A549 treated with Hydrocortisone at 1 μM for 4 hours (cell line): ENCODE measurements around the gene ANKZF1. TPM values are rescaled to one million over a fixed set of nuclear protein-coding genes. Genes with fewer than 3 reads are reported as not detected.

ENCODE experiments used
- total RNA-seq: library from RNA; stranded (reverse); fragments of 200-300 nt; extraction: Qiagen RNA extraction; gene quantifications from 5 replicates; pipeline ENCODE4 v1.2.3, GENCODE V29; 2022

ANKZF1 gene, protein sequence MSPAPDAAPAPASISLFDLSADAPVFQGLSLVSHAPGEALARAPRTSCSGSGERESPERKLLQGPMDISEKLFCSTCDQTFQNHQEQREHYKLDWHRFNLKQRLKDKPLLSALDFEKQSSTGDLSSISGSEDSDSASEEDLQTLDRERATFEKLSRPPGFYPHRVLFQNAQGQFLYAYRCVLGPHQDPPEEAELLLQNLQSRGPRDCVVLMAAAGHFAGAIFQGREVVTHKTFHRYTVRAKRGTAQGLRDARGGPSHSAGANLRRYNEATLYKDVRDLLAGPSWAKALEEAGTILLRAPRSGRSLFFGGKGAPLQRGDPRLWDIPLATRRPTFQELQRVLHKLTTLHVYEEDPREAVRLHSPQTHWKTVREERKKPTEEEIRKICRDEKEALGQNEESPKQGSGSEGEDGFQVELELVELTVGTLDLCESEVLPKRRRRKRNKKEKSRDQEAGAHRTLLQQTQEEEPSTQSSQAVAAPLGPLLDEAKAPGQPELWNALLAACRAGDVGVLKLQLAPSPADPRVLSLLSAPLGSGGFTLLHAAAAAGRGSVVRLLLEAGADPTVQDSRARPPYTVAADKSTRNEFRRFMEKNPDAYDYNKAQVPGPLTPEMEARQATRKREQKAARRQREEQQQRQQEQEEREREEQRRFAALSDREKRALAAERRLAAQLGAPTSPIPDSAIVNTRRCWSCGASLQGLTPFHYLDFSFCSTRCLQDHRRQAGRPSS
- 12.0 to 17.8 TPM (median 16.4 TPM) in 5 replicates for total RNA-seq

DNA sequence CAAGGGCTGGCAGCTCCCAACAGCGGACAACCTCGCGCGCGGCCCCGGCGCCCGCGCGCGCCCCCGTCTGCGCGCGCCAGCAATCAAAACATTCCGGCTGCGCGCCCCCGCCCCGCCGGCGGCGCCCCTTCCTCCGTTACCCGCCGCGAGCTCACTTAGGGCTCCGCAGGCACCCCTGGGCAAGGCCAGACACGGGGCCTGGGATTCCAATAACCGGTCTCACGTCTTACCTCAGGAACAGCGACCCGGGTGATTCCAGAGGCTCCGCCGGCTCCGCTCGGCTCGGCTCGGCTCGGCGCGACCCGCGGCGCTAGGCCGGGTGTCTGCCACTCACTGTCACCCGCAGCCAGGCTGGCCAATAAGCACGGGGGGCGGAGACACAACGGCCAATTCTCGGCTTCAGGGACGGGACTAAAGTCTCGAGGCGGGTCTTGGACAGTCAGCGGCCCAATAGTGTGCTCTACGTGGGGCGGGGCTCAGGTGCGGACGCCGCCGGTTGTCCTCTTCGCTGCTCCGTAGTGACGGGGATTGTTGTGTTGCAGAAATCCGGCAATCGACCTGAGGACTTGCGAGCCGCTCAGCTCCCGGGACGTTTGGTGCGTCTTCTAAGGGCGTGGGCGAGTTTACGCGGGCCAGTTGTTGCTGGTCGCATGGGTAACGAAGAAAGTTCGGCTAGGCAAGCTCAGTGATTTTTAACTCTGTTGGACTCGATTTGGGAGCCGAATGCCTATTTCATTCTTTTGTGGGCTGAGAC, at the start of gene ANKZF1, which contains the start of gene ATG9A:
TSS of gene ANKZF1 (plus strand) at position 502 of the 754 bp plus-strand sequence. CDS start 452 bp downstream, outside the sequence.
TSS of gene ATG9A (minus strand) at position 332 of the 754 bp plus-strand sequence. CDS start 1,612 bp downstream, outside the sequence.

DNA sequence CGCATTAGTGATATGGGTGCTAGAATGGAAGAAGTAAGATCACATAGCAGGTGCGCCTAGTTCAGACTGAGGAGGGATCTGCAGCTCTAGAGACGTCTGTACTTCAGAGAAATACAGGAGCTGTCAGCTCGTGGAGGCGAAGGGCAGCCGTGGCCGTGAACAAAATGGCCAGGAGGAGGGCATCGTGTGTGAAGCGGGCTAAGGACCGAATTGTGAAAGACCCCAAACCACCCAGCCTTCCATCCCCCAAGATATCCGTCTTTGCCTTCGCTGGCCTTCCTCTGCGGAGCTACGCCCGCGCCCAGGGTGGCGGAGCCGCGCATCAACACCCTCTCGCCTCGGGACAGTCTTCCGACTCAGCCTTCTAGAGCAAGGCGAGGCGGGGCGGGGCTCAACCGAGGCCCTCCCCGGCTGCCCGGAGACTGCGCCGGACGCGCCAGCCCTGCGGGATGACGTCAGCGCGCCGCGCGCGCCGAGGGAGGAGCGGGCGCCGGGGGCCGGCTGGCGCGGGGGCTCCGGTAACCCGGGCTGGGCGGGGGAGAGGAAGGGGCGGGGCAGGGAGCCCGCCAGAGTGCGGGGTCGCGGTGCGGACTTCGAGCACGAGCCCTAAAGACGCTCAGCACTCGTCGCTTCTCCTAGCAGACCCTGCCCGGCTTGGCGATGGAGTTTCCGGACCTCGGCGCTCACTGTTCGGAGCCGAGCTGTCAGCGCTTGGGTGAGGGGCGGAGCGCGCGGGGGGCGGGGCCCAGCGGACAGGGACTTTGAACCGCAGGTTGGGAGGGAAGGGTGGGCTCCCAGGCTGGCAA, 23.1 kb upstream of the ANKZF1 start, which contains the start of gene ZFAND2B:
TSS of gene ZFAND2B (plus strand) at position 455 of the 806 bp plus-strand sequence. CDS start at position 661, 206 bp downstream.

GRCh38 chr2:219218732-219219701, 10.6 kb upstream of the ANKZF1 start, which contains the start of gene ABCB6:
Gene ABCB6, minus strand, starts transcription at chr2:219218958. Its CDS starts 285 bp downstream, at chr2:219218673.

DNA sequence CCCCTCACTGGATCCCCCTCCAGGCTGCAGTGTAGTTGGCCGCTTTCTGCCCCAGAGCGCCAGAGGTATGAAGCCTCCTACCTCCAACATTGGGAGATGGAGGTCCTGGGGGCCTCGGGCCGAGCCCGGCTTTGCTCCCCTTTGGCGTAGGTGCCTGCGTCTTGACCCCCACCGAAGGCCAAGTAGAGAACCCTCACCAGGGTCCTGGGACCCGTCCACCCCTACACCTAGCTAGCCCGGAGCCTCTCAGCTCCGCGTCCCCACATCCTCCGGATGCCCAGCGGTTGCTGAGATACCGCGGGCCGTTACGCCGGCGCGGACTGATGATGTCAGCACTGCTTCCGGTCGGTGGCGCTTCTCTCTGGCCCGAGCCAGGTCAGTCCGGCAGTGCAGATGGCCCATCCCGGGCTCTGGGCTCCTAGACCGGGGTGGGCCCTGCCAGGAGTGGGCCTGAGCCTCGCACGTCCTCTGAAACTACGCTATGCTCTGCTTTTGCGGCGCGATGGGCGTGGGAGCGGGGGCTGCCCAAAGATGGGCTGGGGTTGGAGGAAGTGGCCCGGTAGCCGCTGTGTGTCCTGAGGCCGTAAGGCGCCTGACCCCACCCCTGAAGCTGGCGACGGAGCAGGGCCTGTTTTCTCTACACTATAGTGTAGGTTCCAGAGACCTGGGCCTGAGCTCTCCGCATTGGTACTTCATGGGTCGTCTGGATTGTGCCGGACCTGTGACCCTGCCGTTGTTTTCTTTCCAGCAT, 15.7 kb downstream of the ANKZF1 start, which contains the start of the genes GLB1L and STK16:
TSS of gene GLB1L (minus strand) at position 297 of the 751 bp plus-strand sequence. CDS start 1,871 bp downstream, outside the sequence.
TSS of gene STK16 (plus strand) at position 332 of the 751 bp plus-strand sequence. CDS start 521 bp downstream, outside the sequence.

GRCh38 chr2:219252900-219253752, 23.5 kb downstream of the ANKZF1 start, which contains the start of gene TUBA4B:
Gene TUBA4B, plus strand, starts transcription at chr2:219253243. Its CDS starts 165 bp downstream, at chr2:219253408.

GRCh38 chr2:219253753-219254589, 24.4 kb downstream of the ANKZF1 start, which contains the start of gene TUBA4A:
Gene TUBA4A, minus strand, starts transcription at chr2:219253918. Its CDS starts 60 bp downstream, at chr2:219253858.

DNA sequence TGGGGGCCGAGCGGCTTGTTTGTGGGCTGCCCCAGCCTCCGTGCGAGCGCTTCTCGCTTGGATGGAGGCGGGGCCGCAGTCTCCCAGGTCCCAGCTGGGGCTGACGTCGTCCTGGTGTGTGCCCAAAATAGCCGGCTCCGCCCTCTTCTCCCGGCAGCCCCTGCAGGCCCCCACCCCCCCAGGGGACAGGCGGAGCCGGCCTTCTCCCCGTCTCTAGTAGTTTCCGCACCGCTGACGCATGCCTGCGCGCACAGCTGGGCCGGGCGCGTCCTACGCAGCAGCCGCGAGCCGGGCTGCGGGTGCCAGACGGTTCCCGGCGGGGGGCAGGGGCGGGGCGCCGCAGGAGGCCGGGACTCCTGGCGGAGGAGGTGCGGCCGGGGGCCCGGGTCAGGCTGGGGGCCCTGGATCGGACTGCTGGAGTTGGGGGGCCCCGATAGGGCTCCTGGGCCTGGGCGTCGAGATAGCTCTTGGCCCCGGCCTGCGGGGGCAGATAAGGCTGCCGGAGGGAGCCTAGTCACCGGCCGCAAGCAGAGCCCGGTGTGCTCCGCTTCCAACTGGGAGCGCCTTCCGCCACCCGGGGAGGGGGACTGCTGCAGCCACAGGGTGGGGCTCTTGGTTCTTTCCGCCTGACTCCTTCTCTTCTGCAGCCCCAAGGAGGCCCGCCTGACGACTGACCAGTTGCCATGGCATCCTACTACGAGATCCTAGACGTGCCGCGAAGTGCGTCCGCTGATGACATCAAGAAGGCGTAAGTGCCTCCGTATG, 49.7 kb downstream of the ANKZF1 start, which contains the start of gene DNAJB2:
TSS of gene DNAJB2 (plus strand) at position 216 of the 765 bp plus-strand sequence. CDS start at position 684, 468 bp downstream.

Other genes starting within 250 kb of the ANKZF1 start
- not detected in 5 replicates for gene FEV, start 244.6 kb upstream of the ANKZF1 start, total RNA-seq
- gene CRYBA2, start 236.4 kb upstream of the ANKZF1 start, total RNA-seq = not detected in 5 replicates
- 0.07 to 0.29 TPM (median 0.20 TPM) in 5 replicates for gene CFAP65, start 188.3 kb upstream of the ANKZF1 start, total RNA-seq
- gene IHH, start 168.9 kb upstream of the ANKZF1 start, total RNA-seq = 0.41 to 0.82 TPM (median 0.59 TPM) in 5 replicates
- gene NHEJ1, start 69.0 kb upstream of the ANKZF1 start, total RNA-seq = 15.3 to 21.1 TPM (median 16.6 TPM) in 5 replicates
- gene SLC23A3, start 59.8 kb upstream of the ANKZF1 start, total RNA-seq = 0.29 to 0.82 TPM (median 0.65 TPM) in 5 replicates
- gene CNPPD1, start 52.9 kb upstream of the ANKZF1 start, total RNA-seq = 42.9 to 47.2 TPM (median 45.1 TPM) in 5 replicates
- gene RETREG2, start 51.5 kb upstream of the ANKZF1 start, total RNA-seq = 69.9 to 85.9 TPM (median 81.8 TPM) in 5 replicates
- 17.3 to 21.3 TPM (median 20.1 TPM) in 5 replicates for gene ZFAND2B, start 23.0 kb upstream of the ANKZF1 start, total RNA-seq
- 21.9 to 29.4 TPM (median 27.3 TPM) in 5 replicates for gene ABCB6, start 10.8 kb upstream of the ANKZF1 start, total RNA-seq
- gene ATG9A, start 170 bp upstream of the ANKZF1 start, total RNA-seq = 37.7 to 55.7 TPM (median 44.1 TPM) in 5 replicates
- gene GLB1L, start 15.6 kb downstream of the ANKZF1 start, total RNA-seq = 6.2 to 7.6 TPM (median 6.9 TPM) in 5 replicates
- gene STK16, start 15.7 kb downstream of the ANKZF1 start, total RNA-seq = 28.8 to 33.9 TPM (median 29.3 TPM) in 5 replicates
- gene TUBA4B, start 23.4 kb downstream of the ANKZF1 start, total RNA-seq = 0.15 to 0.33 TPM (median 0.20 TPM) in 5 replicates
- gene TUBA4A, start 24.1 kb downstream of the ANKZF1 start, total RNA-seq = 251 to 336 TPM (median 266 TPM) in 5 replicates
- gene DNAJB2, start 49.6 kb downstream of the ANKZF1 start, total RNA-seq = 34.1 to 40.5 TPM (median 37.7 TPM) in 5 replicates
- 1.0 to 1.5 TPM (median 1.2 TPM) in 5 replicates for gene PTPRN, start 79.6 kb downstream of the ANKZF1 start, total RNA-seq
- not detected in 5 replicates for gene RESP18, start 102.9 kb downstream of the ANKZF1 start, total RNA-seq
- 58.3 to 67.2 TPM (median 62.6 TPM) in 5 replicates for gene DNPEP, start 158.1 kb downstream of the ANKZF1 start, total RNA-seq
- 0.23 to 0.93 TPM (median 0.51 TPM) in 5 replicates for gene DES, start 188.6 kb downstream of the ANKZF1 start, total RNA-seq
- 6.5 to 10.3 TPM (median 8.3 TPM) in 5 replicates for gene SPEG, start 205.0 kb downstream of the ANKZF1 start, total RNA-seq